K562 (cell line): ENCODE results near the gene HYAL3. TPM values are rescaled to one million over a fixed set of nuclear protein-coding genes. Genes with fewer than 3 reads are reported as not detected.
A peak's percentile ranks its signal among the peaks of the same experiment; 100 is the strongest.

ENCODE experiments used
- ATAC-seq: fragments of 200-7000 bp; cut with Tn5 transposase; 3 replicates; pipeline ENCODE4 v1.9.1; 2020; ENCODE audit warnings: moderate library complexity
- BruUV-seq: library from RNA; stranded (reverse); fragments of 400-500 nt; replicated peaks from 2 replicates; lab custom pipeline; 2021; lab: Mats Ljungman, UMichigan
- CTCF ChIA-PET: fragments of 300-600 bp; formaldehyde crosslinking; extraction: SDS; loops from one replicate; lab custom pipeline; 2021; ENCODE audit warnings: low intra/inter-chr PET ratio; lab: Yijun Ruan, JAX
- POLR2A ChIA-PET: fragments of 300-600, 350-650 bp; sonication (Branson Sonifier 250); formaldehyde crosslinking; extraction: SDS; loops from one replicate; lab custom pipeline; 2021; ENCODE audit warnings: antibody characterized with exemption, inconsistent platforms; lab: Yijun Ruan, JAX
- DNase-seq, 4 experiments: peaks; one replicate each; pipeline versions ENCODE4 v3.0.0 to v3.0.0-alpha.2; 2011 to 2018; ENCODE audit warnings: low spot score in 3 of 4, mixed read lengths in 3 of 4; ENCODE audit errors: extremely low read depth in 1 of 4
- FAIRE-seq: peaks from 2 replicates; lab custom pipeline; 2011; peaks lifted over from hg19 to GRCh38; lab: Jason Lieb, UNC
- H2AFZ ChIP-seq: 2 replicates; pipeline ENCODE4 v1.6.0; 2011; ENCODE audit warnings: low read depth, low read length, control low read depth, inconsistent platforms
- H3K27ac ChIP-seq: fragments of 200-600 bp; 3 replicates; pipeline ENCODE4 v1.8.0; 2011; ENCODE audit warnings: low read depth, mild to moderate bottlenecking, control low read depth, inconsistent platforms, low read length, moderate library complexity, mixed read lengths; ENCODE audit errors: extremely low read depth
- H3K27me3 ChIP-seq, 2 experiments: fragments of 300-600 bp in 1 of 2; 2 replicates in 1 of 2; 3 replicates in 1 of 2; pipeline versions ENCODE4 v1.6.0 to v1.8.0; 2011; ENCODE audit warnings: inconsistent platforms in 2 of 2, low read length in 2 of 2, mild to moderate bottlenecking in 1 of 2, mixed read lengths in 1 of 2, moderate library complexity in 1 of 2; ENCODE audit not compliant: control insufficient read depth in 2 of 2, insufficient read depth in 2 of 2
- H3K36me3 ChIP-seq: fragments of 300-600 bp; 3 replicates; pipeline ENCODE4 v1.8.0; 2011; ENCODE audit warnings: mild to moderate bottlenecking, low read length, inconsistent platforms; ENCODE audit not compliant: control insufficient read depth, insufficient read depth
- H3K4me1 ChIP-seq, 2 experiments: fragments of 200-600 bp in 1 of 2; replicated peaks in 1 of 2; 2 replicates in 1 of 2; 3 replicates in 1 of 2; pipeline versions ENCODE4 v1.5.1 to v1.8.0; 2011; ENCODE audit warnings: inconsistent platforms in 2 of 2, low read length in 2 of 2, mild to moderate bottlenecking in 1 of 2, mixed read lengths in 1 of 2, moderate library complexity in 1 of 2; ENCODE audit not compliant: control insufficient read depth in 2 of 2, insufficient read depth in 2 of 2
- H3K4me2 ChIP-seq: 2 replicates; pipeline ENCODE4 v1.6.1; 2011; ENCODE audit warnings: low read length, control low read depth, inconsistent platforms, mixed read lengths; ENCODE audit not compliant: insufficient read depth
- H3K4me3 ChIP-seq: fragments of 200-600 bp; sonication (generic), shearing (Covaris generic); 2 replicates; pipeline ENCODE4 v1.5.1; 2016; ENCODE audit warnings: control low read depth, inconsistent platforms
- H3K79me2 ChIP-seq: fragments of 200-600 bp; 3 replicates; pipeline ENCODE4 v1.8.0; 2011; ENCODE audit warnings: low read length, inconsistent platforms; ENCODE audit not compliant: control insufficient read depth, insufficient read depth
- H3K9ac ChIP-seq, 2 experiments: 2 replicates each; pipeline versions ENCODE4 v1.6.0 to v1.6.1; 2011; ENCODE audit warnings: low read depth in 2 of 2, low read length in 2 of 2, control low read depth in 1 of 2, inconsistent platforms in 1 of 2, mild to moderate bottlenecking in 1 of 2, mixed read lengths in 1 of 2; ENCODE audit not compliant: insufficient read depth in 1 of 2
- H3K9me1 ChIP-seq: one replicate; pipeline ENCODE4 v1.6.0; 2011; ENCODE audit warnings: inconsistent platforms, mild to moderate bottlenecking, low read length, moderate library complexity; ENCODE audit not compliant: control insufficient read depth, insufficient read depth
- H3K9me3 ChIP-seq: replicated peaks from 2 replicates; pipeline ENCODE4 v1.5.1; 2011; ENCODE audit warnings: low read depth, low read length, inconsistent platforms; ENCODE audit not compliant: control insufficient read depth, insufficient read depth
- H4K20me1 ChIP-seq: replicated peaks from 2 replicates; pipeline ENCODE4 v1.6.1; 2011; ENCODE audit warnings: low read length, inconsistent platforms, mixed read lengths; ENCODE audit not compliant: control insufficient read depth, insufficient read depth
- ATF1 ChIP-seq, 2 experiments: fragments of 450-650 bp in 1 of 2; IDR thresholded peaks; 2 replicates each; pipeline ENCODE4 v1.6.1; 2016; ENCODE audit warnings: missing compliant biosample characterization in 1 of 2, missing genetic modification characterization in 1 of 2
- BRCA1 ChIP-seq, 2 experiments: fragments of 450-650 bp in 1 of 2; sonication (generic) in 1 of 2; formaldehyde crosslinking in 1 of 2; IDR thresholded peaks; 2 replicates each; pipeline versions ENCODE4 v1.5.0 to v1.6.1; 2017 to 2020; ENCODE audit warnings: mild to moderate bottlenecking in 1 of 2, missing genetic modification reagents in 1 of 2
- CC2D1A ChIP-seq: fragments of 450-650 bp; IDR thresholded peaks from 2 replicates; pipeline ENCODE4 v1.6.1; 2017; ENCODE audit warnings: mild to moderate bottlenecking
- FOXM1 ChIP-seq, 2 experiments: fragments of 450-650 bp in 1 of 2; sonication (generic) in 1 of 2; formaldehyde crosslinking in 1 of 2; IDR thresholded peaks; 2 replicates each; pipeline versions ENCODE4 v1.6.1 to v1.9.0; 2017 to 2022; ENCODE audit warnings: low read depth in 2 of 2, mild to moderate bottlenecking in 2 of 2, missing genetic modification reagents in 1 of 2, moderate library complexity in 1 of 2
- HNRNPLL ChIP-seq: fragments of 200-400 bp; formaldehyde crosslinking; IDR thresholded peaks from 2 replicates; pipeline ENCODE4 v1.6.1; 2017; ENCODE audit warnings: low read length, low read depth, mild to moderate bottlenecking; ENCODE audit not compliant: poor library complexity, severe bottlenecking
- NFXL1 ChIP-seq: fragments of 450-650 bp; formaldehyde crosslinking; IDR thresholded peaks from 2 replicates; pipeline ENCODE4 v1.4.0; 2021; ENCODE audit warnings: mild to moderate bottlenecking
- PKNOX1 ChIP-seq: fragments of 450-650 bp; IDR thresholded peaks from 2 replicates; pipeline ENCODE4 v1.6.1; 2016
- RBBP5 ChIP-seq: fragments of 200-600 bp; sonication (generic); IDR thresholded peaks from 2 replicates; pipeline ENCODE4 v1.6.1; 2012; ENCODE audit warnings: borderline replicate concordance, mild to moderate bottlenecking, low read length, control low read depth, inconsistent platforms; ENCODE audit not compliant: insufficient read depth, poor library complexity, severe bottlenecking
- SMARCC2 ChIP-seq: fragments of 450-650 bp; IDR thresholded peaks from 2 replicates; pipeline ENCODE4 v1.6.1; 2017; ENCODE audit warnings: antibody characterized with exemption, moderate library complexity, mild to moderate bottlenecking, low read depth
- STAG1 ChIP-seq: sonication (generic); formaldehyde crosslinking; IDR thresholded peaks from 2 replicates; pipeline ENCODE4 v1.5.0; 2020; ENCODE audit warnings: missing genetic modification reagents, borderline replicate concordance
- ZFX ChIP-seq: sonication (generic); formaldehyde crosslinking; IDR thresholded peaks from 2 replicates; pipeline ENCODE4 v1.8.0; 2022; ENCODE audit warnings: mild to moderate bottlenecking, missing genetic modification reagents, moderate library complexity
- ZNF282 ChIP-seq: sonication (generic); formaldehyde crosslinking; IDR thresholded peaks from 2 replicates; pipeline ENCODE4 v1.8.1; 2023; ENCODE audit warnings: missing genetic modification reagents
- WGBS: fragments of 100-300 bp; shearing (Covaris generic); methylation state at CpG from one replicate; pipeline ENCODE4 v1.1.6; 2016; ENCODE audit warnings: low coverage, mixed read lengths; ENCODE audit not compliant: insufficient coverage; ENCODE audit errors: missing lambda C conversion rate; 5-methylcytosine and 5-hydroxymethylcytosine counted together
- in situ Hi-C: fragments of 300-500 bp; cut with MboI; formaldehyde crosslinking; loops from 4 replicates; pipeline ENCODE4 v1.15.0; 2018; ENCODE audit warnings: inconsistent platforms, mixed read lengths
- intact Hi-C: fragments of 100-400 bp; cut with micrococcal nuclease; formaldehyde crosslinking; loops from 2 replicates; pipeline ENCODE4 v1.14.2; 2022
- polyA plus RNA-seq, 8 experiments: library from polyadenylated mRNA; depleted of rRNA in 4 of 8; stranded (reverse) in 5 of 8; unstranded in 3 of 8; fragments of >200 nt; fragmentation: Nextera tagmentation in 2 of 8; fragmentation: Illumina TruSeq in 1 of 8; extraction: Ambion mirVana in 2 of 8; extraction: Trizol in 1 of 8; gene quantifications; 2 replicates each; pipeline versions ENCODE4 v1.2.1 to v1.2.3, GENCODE V29; 2011 to 2014; ENCODE audit warnings: inconsistent platforms in 1 of 8, missing spikeins in 1 of 8
- total RNA-seq, 7 experiments: library from RNA; depleted of rRNA in 6 of 7; stranded (reverse); fragments of >200 nt in 6 of 7; fragmentation: Illumina TruSeq in 2 of 7; extraction: Trizol in 2 of 7; gene quantifications; 2 replicates each; pipeline versions ENCODE4 v1.2.1 to v1.2.3, GENCODE V29; 2011 to 2021; ENCODE audit warnings: low replicate concordance in 1 of 7
- TF ChIP-seq, protein P1 (sequence below): fragments of 450-650 bp; formaldehyde crosslinking; IDR thresholded peaks from 2 replicates; pipeline ENCODE4 v1.4.0; 2020; ENCODE audit warnings: mild to moderate bottlenecking, moderate library complexity

Gene HYAL3
- total and polyA plus RNA-seq, 9 of the 15 experiments (the other 6 are each of a cell fraction or from before 2014, with no cell fraction given), result 0.38 to 9.1 (median 6.8) TPM

- H4K20me1 ChIP-seq, result no peaks in the 10 kb centered on the region; the same call in 1 of the 2 replicates
- H3K4me3 ChIP-seq, result no peak overlapping the region
- H3K36me3 ChIP-seq, result no peaks in the 10 kb centered on the region
- POLR2A ChIA-PET, result no interaction called here
- H3K27ac ChIP-seq, result no peak overlapping the region
- TF ChIP-seq, protein P1, sequence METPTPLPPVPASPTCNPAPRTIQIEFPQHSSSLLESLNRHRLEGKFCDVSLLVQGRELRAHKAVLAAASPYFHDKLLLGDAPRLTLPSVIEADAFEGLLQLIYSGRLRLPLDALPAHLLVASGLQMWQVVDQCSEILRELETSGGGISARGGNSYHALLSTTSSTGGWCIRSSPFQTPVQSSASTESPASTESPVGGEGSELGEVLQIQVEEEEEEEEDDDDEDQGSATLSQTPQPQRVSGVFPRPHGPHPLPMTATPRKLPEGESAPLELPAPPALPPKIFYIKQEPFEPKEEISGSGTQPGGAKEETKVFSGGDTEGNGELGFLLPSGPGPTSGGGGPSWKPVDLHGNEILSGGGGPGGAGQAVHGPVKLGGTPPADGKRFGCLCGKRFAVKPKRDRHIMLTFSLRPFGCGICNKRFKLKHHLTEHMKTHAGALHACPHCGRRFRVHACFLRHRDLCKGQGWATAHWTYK (CRISPR knock-in tag), result peak; percentile 47; the same call in 1 of the 2 replicates
- no peak for TF ChIP-seq SMARCC2
- CTCF ChIA-PET, result interaction anchor here (1.5 kb wide), 1 partner anchor 40 kb away, joined by 3 read pairs; no protein-coding TSS in a partner anchor
- no TSS peak for BruUV-seq
- peaks cover 3 to 54% of the 10 kb centered on the region in 2 experiments; a peak in 4 of 5 replicates for H3K4me1 ChIP-seq
- in situ Hi-C loops (no loop called here), intact Hi-C loops (no loop called here)
- no peaks in the 10 kb centered on the region for H3K9me3 ChIP-seq
- H2AFZ ChIP-seq, result no peak overlapping the region
- H3K27me3 ChIP-seq, result no peaks in the 10 kb centered on the region
- H3K4me2 ChIP-seq, result no peak overlapping the region
- WGBS, result 24% methylated on average over 6 of the region's 7 CpGs
- H3K79me2 ChIP-seq, result no peaks in the 10 kb centered on the region
- ATAC-seq (no peak), FAIRE-seq (no peak), DNase-seq (no peak)
- H3K9me1 ChIP-seq, result no peaks in the 10 kb centered on the region
- peak overlapping the region in 1 of 2 experiments; percentile 81; a peak in 2 of 4 replicates for H3K9ac ChIP-seq
Measured at GRCh38 chr3:50266836-50267235, 32.4 kb downstream of the HYAL3 start.

- BruUV-seq, result no TSS peak
- Histone ChIP-seq H3K36me3 (no peaks in the 10 kb centered on the region), H3K27me3 (no peaks in the 10 kb centered on the region), H2AFZ (no peak overlapping the region), H3K4me3 (no peak overlapping the region), H3K4me2 (no peak overlapping the region), H3K9me3 (no peaks in the 10 kb centered on the region), H3K4me1 (peaks cover 5 to 50% of the 10 kb centered on the region in 2 experiments; a peak in 4 of 5 replicates), H3K27ac (no peak overlapping the region), H4K20me1 (no peaks in the 10 kb centered on the region; the same call in 1 of the 2 replicates), H3K9me1 (no peaks in the 10 kb centered on the region), H3K9ac (peak overlapping the region in 1 of 2 experiments; percentile 13; a peak in 1 of 4 replicates), H3K79me2 (no peaks in the 10 kb centered on the region)
- no peak for DNase-seq
- no peak for ATAC-seq
- in situ Hi-C loops (no loop called here), intact Hi-C loops (no loop called here)
- ChIA-PET CTCF (interaction anchor here (1.5 kb wide), 1 partner anchor 39 kb away, joined by 3 read pairs; no protein-coding TSS in a partner anchor), POLR2A (interaction anchor here (0.9 kb wide), 1 partner anchor 53 kb away, joined by 3 read pairs; no protein-coding TSS in a partner anchor)
- 53% methylated on average over 6 of the region's 6 CpGs for WGBS
- FAIRE-seq, result no peak
- TF ChIP-seq STAG1 (CRISPR knock-in tag) (no peak), ATF1 (CRISPR knock-in tag; IDR thresholded peaks at IDR 0.05) (no peak), ATF1 (tag; IDR thresholded peaks at IDR 0.05) (no peak), NFXL1 (CRISPR knock-in tag) (no peak), BRCA1 (IDR thresholded peaks at IDR 0.05) (no peak), BRCA1 (CRISPR knock-in tag; IDR thresholded peaks at IDR 0.05) (no peak), ZNF282 (CRISPR knock-in tag) (no peak), ZFX (CRISPR knock-in tag) (no peak), PKNOX1 (no peak), RBBP5 (no peak), FOXM1 (IDR thresholded peaks at IDR 0.05; ENCODE audit: low read depth) (no peak), FOXM1 (CRISPR knock-in tag; IDR thresholded peaks at IDR 0.05; ENCODE audit: low read depth) (no peak), HNRNPLL (no peak), CC2D1A (no peak)
Measured at GRCh38 chr3:50266017-50266416, 33.2 kb downstream of the HYAL3 start.
